HepG2 (cell line): ENCODE measurements around the gene FZD8. TPM values are rescaled to one million over a fixed set of nuclear protein-coding genes. Genes with fewer than 3 reads are reported as not detected.

Experiments
- ATAC-seq: fragments of 200-7000 bp; cut with Tn5 transposase; 3 replicates; pipeline ENCODE4 v1.9.1; 2020; ENCODE audit warnings: mild to moderate bottlenecking, moderate library complexity
- BruUV-seq: library from RNA; stranded (reverse); fragments of 400-500 nt; replicated peaks from 2 replicates; lab custom pipeline; 2021; lab: Mats Ljungman, UMichigan
- CTCF ChIA-PET: fragments of 300-600 bp; formaldehyde crosslinking; extraction: SDS; loops from one replicate; lab custom pipeline; 2021; ENCODE audit warnings: low total read pairs, inconsistent platforms, low intra/inter-chr PET ratio; lab: Yijun Ruan, JAX
- POLR2A ChIA-PET: fragments of 350-600 bp; sonication (Branson Sonifier 250); formaldehyde crosslinking; loops from one replicate; lab custom pipeline; 2020; ENCODE audit warnings: antibody characterized with exemption, inconsistent platforms; lab: Yijun Ruan, JAX
- DNase-seq: peaks from one replicate; pipeline ENCODE4 v3.0.0-alpha.2; 2015; ENCODE audit warnings: low spot score
- FAIRE-seq: peaks from 3 replicates; lab custom pipeline; 2011; peaks lifted over from hg19 to GRCh38; lab: Jason Lieb, UNC
- H2AFZ ChIP-seq: one replicate; pipeline ENCODE4 v1.6.1; 2011; ENCODE audit warnings: low read length, inconsistent platforms
- H3K27ac ChIP-seq: fragments of 300-600 bp; 3 replicates; pipeline ENCODE4 v1.8.0; 2011; ENCODE audit warnings: mixed run types, mild to moderate bottlenecking, mixed read lengths, low read length, inconsistent platforms; ENCODE audit not compliant: insufficient read depth; ENCODE audit errors: extremely low read length
- H3K27me3 ChIP-seq, 2 experiments: fragments of 200-600 bp in 1 of 2; 2 replicates in 1 of 2; 3 replicates in 1 of 2; pipeline versions ENCODE4 v1.6.0 to v1.8.0; 2011; ENCODE audit warnings: low read length in 2 of 2, mild to moderate bottlenecking in 2 of 2, moderate library complexity in 2 of 2, inconsistent platforms in 1 of 2; ENCODE audit not compliant: insufficient read depth in 2 of 2, control insufficient read depth in 1 of 2
- H3K36me3 ChIP-seq, 2 experiments: fragments of 200-600 bp in 1 of 2; replicated peaks in 1 of 2; 2 replicates in 1 of 2; 3 replicates in 1 of 2; pipeline versions ENCODE4 v1.5.1 to v1.8.0; 2011; ENCODE audit warnings: low read length in 2 of 2, inconsistent platforms in 1 of 2; ENCODE audit not compliant: insufficient read depth in 2 of 2, control insufficient read depth in 1 of 2
- H3K4me1 ChIP-seq: 2 replicates; pipeline ENCODE4 v1.5.1; 2012; ENCODE audit warnings: low read length, inconsistent platforms; ENCODE audit not compliant: insufficient read depth
- H3K4me2 ChIP-seq: 2 replicates; pipeline ENCODE4 v1.6.0; 2011; ENCODE audit warnings: low read depth, low read length, inconsistent platforms
- H3K4me3 ChIP-seq, 3 experiments: fragments of 200-600 bp in 1 of 3; sonication (generic), shearing (Covaris generic) in 1 of 3; replicated peaks in 1 of 3; 2 replicates each; pipeline ENCODE4 v1.5.1; 2011 to 2016; ENCODE audit warnings: low read length in 3 of 3, inconsistent platforms in 2 of 3, low read depth in 2 of 3, mild to moderate bottlenecking in 2 of 3, control low read depth in 1 of 3, mixed read lengths in 1 of 3; ENCODE audit not compliant: insufficient read depth in 1 of 3
- H3K79me2 ChIP-seq: one replicate; pipeline ENCODE4 v1.6.1; 2011; ENCODE audit warnings: low read length, inconsistent platforms; ENCODE audit not compliant: insufficient read depth
- H3K9ac ChIP-seq: 2 replicates; pipeline ENCODE4 v1.6.0; 2011; ENCODE audit warnings: mild to moderate bottlenecking, low read depth, low read length, inconsistent platforms; ENCODE audit not compliant: insufficient read depth
- H3K9me3 ChIP-seq: 2 replicates; pipeline ENCODE4 v1.5.1; 2012; ENCODE audit warnings: mild to moderate bottlenecking, low read length
- H4K20me1 ChIP-seq: 2 replicates; pipeline ENCODE4 v1.6.0; 2011; ENCODE audit warnings: inconsistent platforms, mild to moderate bottlenecking, low read length, moderate library complexity; ENCODE audit not compliant: insufficient read depth
- FOXJ3 ChIP-seq: sonication (generic); formaldehyde crosslinking; IDR thresholded peaks from 2 replicates; pipeline ENCODE4 v1.4.0; 2020; ENCODE audit warnings: missing genetic modification reagents, mild to moderate bottlenecking, borderline replicate concordance
- FUBP1 ChIP-seq: sonication (generic); formaldehyde crosslinking; IDR thresholded peaks from 2 replicates; pipeline ENCODE4 v1.5.1; 2020; ENCODE audit warnings: missing genetic modification reagents, mild to moderate bottlenecking, borderline replicate concordance
- GATA4 ChIP-seq: sonication (generic); IDR thresholded peaks from 2 replicates; pipeline ENCODE4 v1.6.1; 2016; ENCODE audit warnings: antibody characterized with exemption, low read depth, borderline replicate concordance
- GATAD1 ChIP-seq: IDR thresholded peaks from 2 replicates; pipeline ENCODE4 v1.6.1; 2016; ENCODE audit warnings: missing genetic modification reagents, missing compliant biosample characterization
- RBFOX2 ChIP-seq: fragments of 200-400 bp; formaldehyde crosslinking; IDR thresholded peaks from 2 replicates; pipeline ENCODE4 v1.6.1; 2017; ENCODE audit warnings: low read depth, mild to moderate bottlenecking, low read length
- SMYD3 ChIP-seq: sonication (generic); formaldehyde crosslinking; IDR thresholded peaks from 2 replicates; pipeline ENCODE4 v1.8.1; 2023; ENCODE audit warnings: mild to moderate bottlenecking, missing genetic modification reagents
- SPEN ChIP-seq: sonication (generic); formaldehyde crosslinking; IDR thresholded peaks from 2 replicates; pipeline ENCODE4 v1.5.1; 2020; ENCODE audit warnings: low read depth, mild to moderate bottlenecking, missing genetic modification reagents
- SRY ChIP-seq: sonication (generic); formaldehyde crosslinking; IDR thresholded peaks from 2 replicates; pipeline ENCODE4 v1.8.0; 2022; ENCODE audit warnings: mild to moderate bottlenecking, missing genetic modification reagents
- TFAP4 ChIP-seq: sonication (generic); IDR thresholded peaks from 2 replicates; pipeline ENCODE4 v1.6.1; 2016; ENCODE audit warnings: low read depth, borderline replicate concordance
- ZNF33B ChIP-seq: sonication (generic); formaldehyde crosslinking; IDR thresholded peaks from 2 replicates; pipeline ENCODE4 v1.5.1; 2020; ENCODE audit warnings: mild to moderate bottlenecking, missing genetic modification reagents
- ZNF598 ChIP-seq: sonication (generic); formaldehyde crosslinking; IDR thresholded peaks from 2 replicates; pipeline ENCODE4 v1.5.1; 2020; ENCODE audit warnings: mild to moderate bottlenecking, missing genetic modification reagents, borderline replicate concordance
- ZNF609 ChIP-seq: sonication (generic); formaldehyde crosslinking; IDR thresholded peaks from 2 replicates; pipeline ENCODE4 v1.4.0; 2020; ENCODE audit warnings: mild to moderate bottlenecking, missing genetic modification reagents, borderline replicate concordance
- WGBS: methylation state at CpG from one replicate; pipeline ENCODE4 v1.1.6; 2017; ENCODE audit warnings: low lambda C conversion rate; 5-methylcytosine and 5-hydroxymethylcytosine counted together
- in situ Hi-C: cut with HindIII; loops from 2 replicates; pipeline ENCODE4 v1.10.0; 2017; ENCODE audit warnings: low pct_unique_long_range_greater_than_20kb; ENCODE audit not compliant: extremely low pct_ligation_motif_present
- intact Hi-C: fragments of 100-400 bp; cut with micrococcal nuclease; formaldehyde crosslinking; loops from one replicate; pipeline ENCODE4 v1.10.0; 2022; ENCODE audit not compliant: unreplicated experiment
- polyA plus RNA-seq, 8 experiments: library from polyadenylated mRNA; depleted of rRNA in 3 of 8; stranded (reverse) in 7 of 8; unstranded in 1 of 8; fragments of >200 nt; fragmentation: Illumina TruSeq in 4 of 8; extraction: Trizol in 4 of 8; gene quantifications; 2 replicates each; pipeline versions ENCODE4 v1.2.1 to v1.2.3, GENCODE V29; 2011 to 2016; ENCODE audit warnings: low read depth in 4 of 8, missing spikeins in 1 of 8, mixed read lengths in 1 of 8; ENCODE audit not compliant: insufficient read depth in 1 of 8
- total RNA-seq, 5 experiments: library from RNA; depleted of rRNA; stranded (reverse); fragments of >200 nt; fragmentation: Illumina TruSeq; extraction: Trizol; gene quantifications; 2 replicates each; pipeline ENCODE4 v1.2.3, GENCODE V29; 2016; ENCODE audit warnings: low read depth in 1 of 5

FZD8 gene
- total and polyA plus RNA-seq, 2 of the 13 experiments (the other 11 are each of a cell fraction or from before 2014, with no cell fraction given) = 0.05 to 0.07 TPM

GRCh38 chr10:35667971-35668370 is 25.9 kb upstream of the FZD8 start:
- POLR2A ChIA-PET = no interaction called here
- no peak for FAIRE-seq
- in situ Hi-C loops (no loop called here), intact Hi-C loops (no loop called here)
- Histone ChIP-seq H3K36me3 (no peaks in the 10 kb centered on the region), H2AFZ (no peak overlapping the region), H3K4me3 (no peak overlapping the region), H3K4me1 (no peaks in the 10 kb centered on the region), H3K27ac (no peak overlapping the region), H3K4me2 (no peak overlapping the region), H3K27me3 (no peaks in the 10 kb centered on the region), H3K9ac (no peak overlapping the region), H3K79me2 (no peaks in the 10 kb centered on the region), H4K20me1 (no peaks in the 10 kb centered on the region), H3K9me3 (peaks cover 8% of the 10 kb centered on the region)
- no TSS peak for BruUV-seq
- ATAC-seq = no peak
- DNase-seq = no peak
- CTCF ChIA-PET = no interaction called here
- 31% methylated on average over 9 of the region's 9 CpGs for WGBS
- TF ChIP-seq SRY (no peak), SMYD3 (no peak), FOXJ3 (CRISPR knock-in tag) (no peak), ZNF598 (CRISPR knock-in tag) (no peak), RBFOX2 (no peak), SPEN (CRISPR knock-in tag) (no peak), GATAD1 (CRISPR knock-in tag) (no peak), ZNF609 (CRISPR knock-in tag) (no peak), ZNF33B (no peak), GATA4 (no peak), FUBP1 (CRISPR knock-in tag) (no peak), TFAP4 (no peak)
